Keratinocyte (primary cell): ENCODE data around the gene IL7R. TPM values are rescaled to one million over a fixed set of nuclear protein-coding genes. Genes with fewer than 3 reads are reported as not detected.

Experiments
- DNase-seq: peaks from one replicate; pipeline ENCODE4 v3.0.0-alpha.2; 2011; ENCODE audit warnings: low read depth, missing footprints, low spot score
- FAIRE-seq: peaks from 2 replicates; lab custom pipeline; 2011; peaks lifted over from hg19 to GRCh38; lab: Jason Lieb, UNC
- H2AFZ ChIP-seq: 2 replicates; pipeline ENCODE4 v1.6.0; 2012; ENCODE audit warnings: low read length, control low read depth, inconsistent platforms; ENCODE audit not compliant: control insufficient read depth
- H3K27ac ChIP-seq: 2 replicates; pipeline ENCODE4 v1.5.1; 2011; ENCODE audit warnings: low read length; ENCODE audit not compliant: control insufficient read depth, insufficient read depth
- H3K27me3 ChIP-seq: 3 replicates; pipeline ENCODE4 v1.6.0; 2011; ENCODE audit warnings: low read length; ENCODE audit not compliant: control insufficient read depth, insufficient read depth; ENCODE audit errors: extremely low read depth
- H3K36me3 ChIP-seq, 2 experiments: 2 replicates in 1 of 2; 3 replicates in 1 of 2; pipeline ENCODE4 v1.5.1; 2011; ENCODE audit warnings: low read length in 2 of 2, mild to moderate bottlenecking in 1 of 2; ENCODE audit not compliant: control insufficient read depth in 2 of 2, insufficient read depth in 2 of 2; ENCODE audit errors: extremely low read depth in 1 of 2
- H3K4me1 ChIP-seq: 3 replicates; pipeline ENCODE4 v1.5.1; 2011; ENCODE audit warnings: low read length; ENCODE audit not compliant: control insufficient read depth, insufficient read depth; ENCODE audit errors: extremely low read depth
- H3K4me2 ChIP-seq: 3 replicates; pipeline ENCODE4 v1.6.0; 2011; ENCODE audit warnings: low read depth, low read length; ENCODE audit not compliant: control insufficient read depth, insufficient read depth; ENCODE audit errors: extremely low read depth
- H3K4me3 ChIP-seq, 3 experiments: fragments of 200-600 bp in 1 of 3; sonication (generic) in 1 of 3; 2 replicates in 2 of 3; 3 replicates in 1 of 3; pipeline ENCODE4 v1.5.1; 2011 to 2016; ENCODE audit warnings: low read length in 3 of 3, mild to moderate bottlenecking in 3 of 3, control low read depth in 2 of 3, inconsistent platforms in 1 of 3, low read depth in 1 of 3, mixed read lengths in 1 of 3, mixed run types in 1 of 3, moderate library complexity in 1 of 3; ENCODE audit not compliant: control insufficient read depth in 2 of 3, insufficient read depth in 2 of 3; ENCODE audit errors: extremely low read depth in 1 of 3
- H3K79me2 ChIP-seq: 2 replicates; pipeline ENCODE4 v1.6.0; 2012; ENCODE audit warnings: low read length; ENCODE audit not compliant: control insufficient read depth, insufficient read depth
- H3K9ac ChIP-seq: 3 replicates; pipeline ENCODE4 v1.6.0; 2011; ENCODE audit warnings: low read length; ENCODE audit not compliant: control insufficient read depth, insufficient read depth; ENCODE audit errors: extremely low read depth
- H3K9me1 ChIP-seq: 3 replicates; pipeline ENCODE4 v1.6.0; 2011; ENCODE audit warnings: low read length; ENCODE audit not compliant: control insufficient read depth, insufficient read depth; ENCODE audit errors: extremely low read depth
- H3K9me3 ChIP-seq: 2 replicates; pipeline ENCODE4 v1.5.1; 2012; ENCODE audit warnings: low read depth, low read length; ENCODE audit not compliant: control insufficient read depth
- H4K20me1 ChIP-seq: 3 replicates; pipeline ENCODE4 v1.6.0; 2011; ENCODE audit warnings: low read length; ENCODE audit not compliant: control insufficient read depth, insufficient read depth; ENCODE audit errors: extremely low read depth
- CTCF ChIP-seq, 3 experiments: IDR thresholded peaks in 1 of 3; conservative IDR thresholded peaks in 1 of 3; optimal IDR thresholded peaks in 1 of 3; 2 replicates in 2 of 3; 3 replicates in 1 of 3; pipeline versions ENCODE3 to v1.5.1; 2011; ENCODE audit warnings: low read length in 3 of 3, mild to moderate bottlenecking in 3 of 3, moderate library complexity in 2 of 3, control low read depth in 1 of 3, inconsistent platforms in 1 of 3; ENCODE audit not compliant: insufficient read depth in 2 of 3; ENCODE audit errors: extremely low read depth in 1 of 3
- EZH2 ChIP-seq: IDR thresholded peaks from one replicate; pipeline ENCODE4 v1.6.1; 2012; ENCODE audit warnings: inconsistent platforms, mild to moderate bottlenecking, low read length, moderate library complexity
- dilution Hi-C: fragments of 300-500 bp; cut with MboI; formaldehyde crosslinking; loops from one replicate; pipeline ENCODE4 v1.7.0; 2020; ENCODE audit warnings: low sequenced_read_pairs; ENCODE audit not compliant: extremely low pct_ligation_motif_present
- polyA plus RNA-seq, 5 experiments: library from polyadenylated mRNA; depleted of rRNA in 3 of 5; stranded (reverse) in 3 of 5; stranded (forward) in 1 of 5; unstranded in 1 of 5; fragments of >200 nt; gene quantifications; 1 replicate in 1 of 5; 2 replicates in 3 of 5; 3 replicates in 1 of 5; pipeline versions ENCODE4 v1.2.1 to v1.2.3, GENCODE V29; 2011 to 2012; ENCODE audit warnings: missing spikeins in 2 of 5, low read depth in 1 of 5, low replicate concordance in 1 of 5

The IL7R gene
- polyA plus RNA-seq, 1 donor (not counting 4 experiments of a cell fraction or from before 2014, with no cell fraction given) = 4.7 TPM

- no peak overlapping the region for H3K27ac ChIP-seq
- dilution Hi-C loops = no loop called here
- H3K9me3 ChIP-seq = no peaks in the 10 kb centered on the region
- FAIRE-seq (no peak), DNase-seq (no peak)
- no peaks in the 10 kb centered on the region for H3K79me2 ChIP-seq
- H3K36me3 ChIP-seq = no peaks in the 10 kb centered on the region
- no peaks in the 10 kb centered on the region for H3K9me1 ChIP-seq
- peaks cover 10% of the 10 kb centered on the region for H3K4me1 ChIP-seq
- H3K9ac ChIP-seq = no peak overlapping the region
- no peak overlapping the region for H2AFZ ChIP-seq
- no peak overlapping the region for H3K4me3 ChIP-seq
- H3K27me3 ChIP-seq = no peaks in the 10 kb centered on the region
- TF ChIP-seq CTCF (optimal IDR thresholded peaks at IDR 0.05 in 1 of 3, IDR thresholded peaks at IDR 0.05 in 1 of 3, conservative IDR thresholded peaks at IDR 0.05 in 1 of 3; ENCODE audit: extremely low read depth in 1 of 3, insufficient read depth in 2 of 3, low read length in 3 of 3) = no peak
- no peak for TF ChIP-seq EZH2
- no peak overlapping the region for H3K4me2 ChIP-seq
- H4K20me1 ChIP-seq = no peaks in the 10 kb centered on the region
Observed at GRCh38 chr5:35876454-35876853, 19.8 kb downstream of the IL7R start.

- H3K27ac ChIP-seq = no peak overlapping the region
- peak; percentile 69 for FAIRE-seq
- dilution Hi-C loops = no loop called here
Observed at GRCh38 chr5:35876922-35877321, 20.2 kb downstream of the IL7R start.

More at GRCh38 chr5:35876922-35877321, 20.2 kb downstream of the IL7R start:
- Histone ChIP-seq H3K4me3 (no peak overlapping the region), H3K9me3 (no peaks in the 10 kb centered on the region), H3K79me2 (no peaks in the 10 kb centered on the region), H3K36me3 (no peaks in the 10 kb centered on the region), H3K4me2 (peak overlapping the region; percentile 62), H3K9ac (no peak overlapping the region), H4K20me1 (no peaks in the 10 kb centered on the region), H3K9me1 (no peaks in the 10 kb centered on the region), H2AFZ (peak overlapping the region; percentile 15), H3K27me3 (no peaks in the 10 kb centered on the region), H3K4me1 (peaks cover 10% of the 10 kb centered on the region)
- no peak for DNase-seq
- TF ChIP-seq CTCF (optimal IDR thresholded peaks at IDR 0.05 in 1 of 3, IDR thresholded peaks at IDR 0.05 in 1 of 3, conservative IDR thresholded peaks at IDR 0.05 in 1 of 3; ENCODE audit: extremely low read depth in 1 of 3, insufficient read depth in 2 of 3, low read length in 3 of 3) (no peak), EZH2 (no peak)
